IMR-90 (cell line): ENCODE data around the gene RSRC1. TPM values are rescaled to one million over a fixed set of nuclear protein-coding genes. Genes with fewer than 3 reads are reported as not detected.

Experiments used
- ATAC-seq: fragments of 200-7000 bp; cut with Tn5 transposase; 2 replicates; pipeline ENCODE4 v1.9.1; 2020; ENCODE audit warnings: low read depth, mild to moderate bottlenecking, moderate library complexity
- BruUV-seq: library from RNA; stranded (reverse); fragments of 400-500 nt; replicated peaks from 2 replicates; lab custom pipeline; 2021; lab: Mats Ljungman, UMichigan
- CTCF ChIA-PET: fragments of 300-600 bp; formaldehyde crosslinking; extraction: SDS; loops from one replicate; lab custom pipeline; 2021; ENCODE audit warnings: antibody characterized with exemption; lab: Yijun Ruan, JAX
- POLR2A ChIA-PET: fragments of 300-600 bp; sonication (Branson Sonifier 250); formaldehyde crosslinking; loops from one replicate; lab custom pipeline; 2022; ENCODE audit warnings: antibody characterized with exemption; ENCODE audit not compliant: unreplicated experiment; lab: Charles Lee
- DNase-seq: peaks from one replicate; pipeline ENCODE4 v3.0.0; 2013
- H2AFZ ChIP-seq: replicated peaks from 2 replicates; pipeline ENCODE3; 2013; ENCODE audit warnings: low read length, mild to moderate bottlenecking; ENCODE audit not compliant: poor library complexity
- H2AK5ac ChIP-seq: 2 replicates; pipeline ENCODE4 v1.6.1; 2013; ENCODE audit warnings: low read depth, low read length, inconsistent platforms
- H2AK9ac ChIP-seq: replicated peaks from 2 replicates; pipeline ENCODE3; 2013; ENCODE audit warnings: mild to moderate bottlenecking, low read depth, low read length, moderate library complexity; ENCODE audit not compliant: poor library complexity
- H2BK120ac ChIP-seq: 2 replicates; pipeline ENCODE4 v1.6.1; 2013; ENCODE audit warnings: low read depth, low read length, inconsistent platforms
- H2BK15ac ChIP-seq: 3 replicates; pipeline ENCODE4 v1.6.1; 2013; ENCODE audit warnings: low read depth, low read length, inconsistent platforms
- H2BK20ac ChIP-seq: 2 replicates; pipeline ENCODE4 v1.6.1; 2013; ENCODE audit warnings: low read depth, mild to moderate bottlenecking, inconsistent platforms, low read length, moderate library complexity
- H2BK5ac ChIP-seq: 2 replicates; pipeline ENCODE4 v1.6.1; 2013; ENCODE audit warnings: mild to moderate bottlenecking, low read depth, low read length, inconsistent platforms; ENCODE audit not compliant: poor library complexity, severe bottlenecking
- H3K14ac ChIP-seq: replicated peaks from 2 replicates; pipeline ENCODE4 v1.6.1; 2013; ENCODE audit warnings: low read depth, low read length, inconsistent platforms
- H3K18ac ChIP-seq: 2 replicates; pipeline ENCODE4 v1.6.1; 2013; ENCODE audit warnings: low read depth, low read length, control low read depth
- H3K23ac ChIP-seq: 2 replicates; pipeline ENCODE4 v1.6.1; 2013; ENCODE audit warnings: low read depth, low read length, inconsistent platforms
- H3K27ac ChIP-seq: 2 replicates; pipeline ENCODE4 v1.5.1; 2013; ENCODE audit warnings: mild to moderate bottlenecking, control low read depth, low read length; ENCODE audit not compliant: insufficient read depth
- H3K27me3 ChIP-seq: 2 replicates; pipeline ENCODE4 v1.6.1; 2013; ENCODE audit warnings: low read length; ENCODE audit not compliant: control insufficient read depth, insufficient read depth
- H3K36me3 ChIP-seq: 2 replicates; pipeline ENCODE4 v1.6.1; 2013; ENCODE audit warnings: low read length, mixed read lengths; ENCODE audit not compliant: control insufficient read depth, insufficient read depth
- H3K4ac ChIP-seq: 2 replicates; pipeline ENCODE4 v1.6.1; 2013; ENCODE audit warnings: low read depth, low read length, inconsistent platforms
- H3K4me1 ChIP-seq: 2 replicates; pipeline ENCODE4 v1.6.1; 2013; ENCODE audit warnings: low read length, mixed read lengths; ENCODE audit not compliant: control insufficient read depth, insufficient read depth
- H3K4me2 ChIP-seq: 2 replicates; pipeline ENCODE4 v1.6.1; 2013; ENCODE audit warnings: low read depth, mild to moderate bottlenecking, control low read depth, low read length, moderate library complexity
- H3K4me3 ChIP-seq: 2 replicates; pipeline ENCODE4 v1.5.1; 2013; ENCODE audit warnings: low read depth, mild to moderate bottlenecking, control low read depth, low read length, moderate library complexity; ENCODE audit not compliant: insufficient read depth
- H3K56ac ChIP-seq: 2 replicates; pipeline ENCODE4 v1.6.1; 2013; ENCODE audit warnings: low read length, inconsistent platforms; ENCODE audit not compliant: insufficient read depth; ENCODE audit errors: extremely low read depth
- H3K79me1 ChIP-seq, 2 experiments: 2 replicates each; pipeline ENCODE4 v1.6.1; 2013; ENCODE audit warnings: low read length in 2 of 2, inconsistent platforms in 1 of 2, low read depth in 1 of 2
- H3K9ac ChIP-seq: 2 replicates; pipeline ENCODE4 v1.6.1; 2013; ENCODE audit warnings: low read depth, low read length, control low read depth
- H3K9me1 ChIP-seq: 2 replicates; pipeline ENCODE4 v1.6.1; 2013; ENCODE audit warnings: low read length, inconsistent platforms; ENCODE audit not compliant: insufficient read depth
- H3K9me3 ChIP-seq: 2 replicates; pipeline ENCODE4 v1.6.1; 2013; ENCODE audit warnings: low read length; ENCODE audit not compliant: control insufficient read depth, insufficient read depth
- H4K20me1 ChIP-seq: 2 replicates; pipeline ENCODE4 v1.6.1; 2013; ENCODE audit warnings: low read length, inconsistent platforms; ENCODE audit not compliant: insufficient read depth
- H4K5ac ChIP-seq: 2 replicates; pipeline ENCODE4 v1.6.1; 2013; ENCODE audit warnings: mild to moderate bottlenecking, low read depth, low read length, control low read depth
- H4K8ac ChIP-seq, 2 experiments: 2 replicates each; pipeline ENCODE4 v1.6.1; 2013; ENCODE audit warnings: low read depth in 2 of 2, low read length in 2 of 2, control low read depth in 1 of 2, inconsistent platforms in 1 of 2
- H4K91ac ChIP-seq: 2 replicates; pipeline ENCODE4 v1.6.1; 2013; ENCODE audit warnings: low read depth, low read length, inconsistent platforms; ENCODE audit not compliant: insufficient read depth
- BHLHE40 ChIP-seq: fragments of 150-350 bp; IDR thresholded peaks from 2 replicates; pipeline ENCODE4 v1.6.1; 2016; ENCODE audit warnings: mild to moderate bottlenecking, low read depth, low read length
- CEBPB ChIP-seq: IDR thresholded peaks from 2 replicates; pipeline ENCODE4 v1.6.1; 2012; ENCODE audit warnings: low read depth, low read length, improper control_type of control experiment
- CHD1 ChIP-seq: IDR thresholded peaks from 2 replicates; pipeline ENCODE4 v1.6.1; 2012; ENCODE audit warnings: low read depth, low read length, improper control_type of control experiment
- CTCF ChIP-seq: conservative IDR thresholded peaks from 2 replicates; pipeline ENCODE4 v1.5.1; 2012; ENCODE audit warnings: mild to moderate bottlenecking, low read depth, low read length, improper control_type of control experiment
- ELK1 ChIP-seq: fragments of 150-350 bp; IDR thresholded peaks from 2 replicates; pipeline ENCODE4 v1.6.1; 2016; ENCODE audit warnings: low read depth, mild to moderate bottlenecking, low read length, moderate library complexity, borderline replicate concordance
- FOS ChIP-seq: fragments of 150-350 bp; IDR thresholded peaks from 2 replicates; pipeline ENCODE4 v1.6.1; 2016; ENCODE audit warnings: low read depth, low read length
- MAFK ChIP-seq: IDR thresholded peaks from 2 replicates; pipeline ENCODE4 v1.6.1; 2012; ENCODE audit warnings: low read depth, low read length, improper control_type of control experiment
- MXI1 ChIP-seq: IDR thresholded peaks from 2 replicates; pipeline ENCODE4 v1.6.1; 2012; ENCODE audit warnings: low read depth, mild to moderate bottlenecking, low read length, moderate library complexity, borderline replicate concordance
- NFE2L2 ChIP-seq: fragments of 150-350 bp; IDR thresholded peaks from 2 replicates; pipeline ENCODE4 v1.6.1; 2016; ENCODE audit warnings: low read depth, mild to moderate bottlenecking, low read length
- POLR2A ChIP-seq: IDR thresholded peaks from 2 replicates; pipeline ENCODE4 v1.6.1; 2012; ENCODE audit warnings: mild to moderate bottlenecking, low read depth, low read length
- RAD21 ChIP-seq: IDR thresholded peaks from 2 replicates; pipeline ENCODE4 v1.6.1; 2012; ENCODE audit warnings: low read length, improper control_type of control experiment
- RCOR1 ChIP-seq: IDR thresholded peaks from 2 replicates; pipeline ENCODE4 v1.6.1; 2012; ENCODE audit warnings: mild to moderate bottlenecking, low read length, improper control_type of control experiment; ENCODE audit not compliant: insufficient replicate concordance
- RFX5 ChIP-seq: IDR thresholded peaks from 2 replicates; pipeline ENCODE4 v1.8.0; 2012; ENCODE audit warnings: low read depth, mild to moderate bottlenecking, low read length, moderate library complexity
- SMC3 ChIP-seq: fragments of 150-350 bp; IDR thresholded peaks from 2 replicates; pipeline ENCODE4 v1.6.1; 2016; ENCODE audit warnings: low read depth, mild to moderate bottlenecking, antibody characterized with exemption, low read length, moderate library complexity
- USF2 ChIP-seq: fragments of 150-350 bp; IDR thresholded peaks from 2 replicates; pipeline ENCODE4 v1.6.1; 2017; ENCODE audit warnings: mild to moderate bottlenecking, antibody characterized with exemption, low read length, low read depth
- WGBS, 2 experiments: methylation state at CpG; one replicate each; pipeline versions ENCODE4 v1.1.5 to v1.1.7; 2013; ENCODE audit warnings: missing lambda C conversion rate in 2 of 2; ENCODE audit not compliant: insufficient read length in 1 of 2; ENCODE audit errors: extremely low coverage in 2 of 2; 5-methylcytosine and 5-hydroxymethylcytosine counted together
- dilution Hi-C: fragments of 300-500 bp; cut with HindIII; formaldehyde crosslinking; loops from one replicate; pipeline ENCODE4 v1.14.3; 2018; ENCODE audit warnings: low sequenced_read_pairs; ENCODE audit not compliant: unreplicated experiment
- in situ Hi-C: fragments of 300-500 bp; cut with MboI; formaldehyde crosslinking; loops from 3 replicates; pipeline ENCODE4 v1.14.3; 2019; ENCODE audit warnings: low sequenced_read_pairs, inconsistent platforms, mixed read lengths
- intact Hi-C: fragments of 100-400 bp; cut with micrococcal nuclease; formaldehyde crosslinking; loops from 2 replicates; pipeline ENCODE4 v1.10.0; 2022
- polyA plus RNA-seq, 3 experiments: library from polyadenylated mRNA; depleted of rRNA; stranded (reverse); fragments of >200 nt; gene quantifications; 2 replicates each; pipeline ENCODE4 v1.2.3, GENCODE V29; 2012; ENCODE audit warnings: low replicate concordance in 1 of 3
- total RNA-seq: library from RNA; depleted of rRNA; stranded (reverse); fragments of >200 nt; gene quantifications from 2 replicates; pipeline ENCODE4 v1.2.3, GENCODE V29; 2012

The RSRC1 gene
- total and polyA plus RNA-seq, 2 of the 4 experiments (the other 2 are of a cell fraction), result 3.8 to 41.8 TPM

DNA sequence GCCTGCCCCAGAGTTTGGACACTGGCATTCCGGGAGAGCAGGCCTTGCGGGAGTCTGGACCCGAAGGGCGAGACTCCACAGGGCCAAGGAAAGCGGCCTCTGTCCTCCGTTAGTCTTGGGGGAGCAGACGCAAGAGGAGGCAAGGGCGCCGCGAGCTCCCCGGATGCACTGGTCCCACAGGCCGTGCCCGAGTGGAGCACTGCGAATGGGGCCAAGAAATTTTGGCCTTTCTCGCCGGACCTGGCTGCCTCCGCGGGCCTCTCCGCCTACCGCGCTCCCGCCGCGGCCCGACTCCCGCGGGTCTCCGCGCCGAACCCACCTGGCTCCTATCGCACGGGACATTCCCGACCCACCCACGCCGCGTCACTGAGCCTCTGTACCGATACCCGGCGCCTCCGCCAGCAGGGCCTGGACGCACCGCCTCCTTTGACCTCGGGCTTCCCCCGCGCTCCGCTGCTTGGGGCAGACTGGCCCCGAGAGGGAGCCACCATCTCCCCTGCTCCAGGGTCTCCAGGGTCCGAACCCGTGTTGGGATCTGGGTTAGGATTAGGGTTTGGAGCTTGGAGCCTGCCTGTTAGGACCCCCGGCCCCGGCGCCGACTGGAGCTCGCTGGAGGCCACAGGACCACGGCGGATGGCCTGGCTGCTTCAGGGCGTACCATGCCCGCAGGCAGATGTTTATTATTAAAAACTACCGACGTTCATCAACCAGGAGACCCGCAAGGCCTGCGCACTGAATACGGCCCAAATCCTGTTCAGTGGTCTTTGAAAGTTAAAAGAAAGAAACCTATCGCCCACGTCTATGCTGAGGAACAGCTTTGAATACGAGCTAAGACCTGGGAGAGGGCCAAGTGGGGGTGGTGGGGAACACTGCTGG, 15.4 kb upstream of the RSRC1 start:
- H4K5ac ChIP-seq, result no peak overlapping the region
- TF ChIP-seq POLR2A, result no peak
- no peak for TF ChIP-seq RFX5
- TF ChIP-seq MAFK, result no peak
- TF ChIP-seq CHD1, result no peak
- no peak for TF ChIP-seq CTCF
- TF ChIP-seq USF2, result no peak
- no peak for TF ChIP-seq NFE2L2
- no peak for TF ChIP-seq ELK1
- no peak for TF ChIP-seq FOS
- TF ChIP-seq CEBPB, result no peak
- TF ChIP-seq MXI1, result no peak
- TF ChIP-seq SMC3, result no peak
- no peak for TF ChIP-seq RAD21
- TF ChIP-seq RCOR1, result no peak
- no peak for TF ChIP-seq BHLHE40

More for the DNA sequence above, 15.4 kb upstream of the RSRC1 start:
- H2AFZ ChIP-seq, result peak overlapping the region; percentile 19
- DNase-seq (no peak), ATAC-seq (no peak)
- POLR2A ChIA-PET, result no interaction called here
- no peak overlapping the region for H3K18ac ChIP-seq
- no peak overlapping the region for H2BK120ac ChIP-seq
- BruUV-seq, result no TSS peak
- WGBS, 2 experiments, result 23% methylated on average over 9 of the region's 66 CpGs; no CpG with 5 or more reads in 1 of the 2 experiments
- H3K9me3 ChIP-seq, result peaks cover 15% of the 10 kb centered on the region
- H3K23ac ChIP-seq, result no peak overlapping the region
- H2BK20ac ChIP-seq, result no peak overlapping the region
- no peak overlapping the region for H2AK5ac ChIP-seq
- no peak overlapping the region for H2AK9ac ChIP-seq
- no peak overlapping the region for H3K14ac ChIP-seq
- intact Hi-C loops (loop anchor here (5.0 kb wide), 4 partner anchors 218 to 562 kb away; no protein-coding TSS in a partner anchor), dilution Hi-C loops (no loop called here), in situ Hi-C loops (loop anchor here (10.0 kb wide), 1 partner anchor 350 kb away; no protein-coding TSS in a partner anchor)
- no peak overlapping the region for H3K56ac ChIP-seq
- H4K91ac ChIP-seq, result no peak overlapping the region
- H4K8ac ChIP-seq, result no peak overlapping the region
- H3K79me1 ChIP-seq, result no peaks in the 10 kb centered on the region
- no peak overlapping the region for H3K9ac ChIP-seq
- no peak overlapping the region for H2BK5ac ChIP-seq
- no peak overlapping the region for H3K4ac ChIP-seq
- no peaks in the 10 kb centered on the region for H3K36me3 ChIP-seq
- no peak overlapping the region for H3K27ac ChIP-seq
- H3K27me3 ChIP-seq, result peaks cover 56% of the 10 kb centered on the region
- CTCF ChIA-PET, result no interaction called here
- H2BK15ac ChIP-seq, result no peak overlapping the region
- no peaks in the 10 kb centered on the region for H3K9me1 ChIP-seq
- H3K4me3 ChIP-seq, result no peak overlapping the region
- 0 out of 2 replicates have a peak, but pooled peaks cover 7% of the 10 kb centered on the region for H4K20me1 ChIP-seq
- peaks cover 2% of the 10 kb centered on the region; the same call in 1 of the 2 replicates for H3K4me1 ChIP-seq
- H3K4me2 ChIP-seq, result no peak overlapping the region
